ENCODE measurements around the gene OR1N1. TPM values are rescaled to one million over a fixed set of nuclear protein-coding genes. Genes with fewer than 3 reads are reported as not detected.

The OR1N1 gene
- total RNA-seq, 4 donors from 2014 or later = not detected

DNA sequence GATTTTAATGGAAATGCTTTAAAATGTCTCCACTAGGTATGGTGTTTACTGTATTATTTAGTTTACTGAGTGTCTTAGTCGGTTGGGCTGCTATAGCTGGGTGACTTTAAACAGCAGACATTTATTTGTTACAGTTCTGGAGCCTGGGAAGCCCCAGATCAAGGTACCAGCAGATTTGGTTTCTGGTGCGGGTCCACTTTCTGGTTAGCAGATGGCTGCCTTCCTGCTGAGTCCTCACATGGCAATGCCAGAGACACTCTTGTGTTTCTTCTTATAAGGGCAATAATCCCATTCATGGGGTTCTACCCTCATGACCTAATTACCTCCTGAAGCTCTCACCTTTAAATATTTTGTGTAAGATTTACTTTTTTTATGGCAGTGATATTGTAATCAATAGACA lies 8.9 kb downstream of the OR1N1 start:
- ATAC-seq (ENCODE audit: low FRiP score) (no peak), DNase-seq (ENCODE audit: low spot score) (no peak)
- TF ChIP-seq CTCF (IDR thresholded peaks at IDR 0.05) = no peak

DNA sequence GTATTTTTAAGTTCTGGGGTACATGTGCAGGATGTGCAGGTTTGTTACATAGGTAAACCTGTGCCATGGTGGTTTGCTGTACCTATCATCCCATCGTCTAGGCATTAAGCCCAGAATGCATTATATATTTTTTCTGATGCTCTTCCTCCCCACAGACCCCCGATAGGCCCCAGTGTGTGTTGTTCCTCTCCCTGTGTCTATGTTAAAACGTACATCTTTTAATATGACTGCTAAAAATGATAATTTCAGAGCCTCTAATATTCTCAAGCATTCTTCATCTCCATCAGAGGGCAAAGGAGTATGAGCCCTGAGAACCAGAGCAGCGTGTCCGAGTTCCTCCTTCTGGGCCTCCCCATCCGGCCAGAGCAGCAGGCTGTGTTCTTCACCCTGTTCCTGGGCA lies 16.6 kb downstream of the OR1N1 start, which contains the start of gene OR1J2:
TSS of gene OR1J2 (plus strand) at position 301 of the 400 bp plus-strand sequence. CDS start at position 301, 0 bp downstream.
- DNase-seq (ENCODE audit: low spot score) (no peak), ATAC-seq (ENCODE audit: low FRiP score) (no peak)
- no peak for TF ChIP-seq CTCF (IDR thresholded peaks at IDR 0.05)

DNA sequence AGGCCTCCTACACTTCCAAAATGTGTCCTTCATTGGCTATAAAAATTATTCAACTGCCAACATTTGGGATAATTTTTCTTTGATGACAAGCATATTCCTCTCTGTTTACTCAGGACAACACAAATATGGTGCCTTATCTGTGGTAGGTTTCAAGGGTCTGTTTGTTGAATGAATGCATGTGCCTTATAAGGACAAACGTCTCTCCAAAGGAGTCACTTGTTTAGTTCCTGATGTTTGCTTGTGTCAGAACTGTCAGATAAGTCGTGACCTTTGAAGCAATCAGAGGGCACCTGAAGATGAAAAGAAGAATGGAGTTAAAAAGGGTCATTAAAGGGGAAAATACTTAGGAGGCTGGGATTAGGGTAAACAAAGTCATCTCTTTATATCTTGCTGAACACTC lies 20.1 kb downstream of the OR1N1 start:
- no peak for ATAC-seq (ENCODE audit: low FRiP score)

GRCh38 chr9:122498883-122499288 lies 28.2 kb downstream of the OR1N1 start:
- no peak for TF ChIP-seq CTCF (IDR thresholded peaks at IDR 0.05)
- ATAC-seq (ENCODE audit: low FRiP score) = no peak
- no peak for DNase-seq (ENCODE audit: low spot score)

More for the DNA sequence above, 20.1 kb downstream of the OR1N1 start:
- TF ChIP-seq CTCF (IDR thresholded peaks at IDR 0.05) = no peak
- no peak for DNase-seq (ENCODE audit: low spot score)

GRCh38 chr9:122479062-122479461 lies 48.0 kb downstream of the OR1N1 start:
- no peak for DNase-seq (ENCODE audit: low spot score)
- TF ChIP-seq CTCF (IDR thresholded peaks at IDR 0.05) = no peak
- no peak for ATAC-seq (ENCODE audit: low FRiP score)

DNA sequence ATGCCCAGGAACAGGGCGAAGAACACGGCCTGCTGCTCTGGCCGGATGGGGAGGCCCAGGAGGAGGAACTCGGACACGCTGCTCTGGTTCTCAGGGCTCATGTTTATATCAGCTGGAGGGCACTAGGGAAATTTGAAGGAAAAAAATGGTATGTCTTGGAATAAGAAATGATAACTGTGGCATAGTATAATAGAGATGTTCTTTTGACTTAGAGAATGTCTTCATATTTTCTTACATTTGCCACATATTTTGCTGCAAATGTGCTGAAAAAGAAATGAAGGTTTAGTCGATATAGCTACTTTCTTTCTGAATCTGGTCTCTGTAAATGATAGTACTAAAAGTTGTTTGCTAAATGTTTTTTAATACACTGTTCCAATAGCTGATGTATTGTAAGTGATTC lies 49.3 kb downstream of the OR1N1 start, which contains the start of gene OR1J1:
TSS of gene OR1J1 (minus strand) at position 101 of the 400 bp plus-strand sequence. CDS start at position 101, 0 bp downstream.
- DNase-seq (ENCODE audit: low spot score) = no peak
- no peak for ATAC-seq (ENCODE audit: low FRiP score)
- no peak for TF ChIP-seq CTCF (IDR thresholded peaks at IDR 0.05)

GRCh38 chr9:122477346-122477745 lies 49.7 kb downstream of the OR1N1 start:
- no peak for DNase-seq (ENCODE audit: low spot score)
- no peak for ATAC-seq (ENCODE audit: low FRiP score)
- no peak for TF ChIP-seq CTCF (IDR thresholded peaks at IDR 0.05)
